Panc1 (cell line): Measurements from ENCODE around the gene RNF121.
"Not testable (repeated sequence)": the region's sequence is repeated elsewhere in the genome, so short reads cannot be mapped to it uniquely, and the experiment has no call there.

Experiments
- CTCF ChIP-seq: fragments of 450-650 bp; IDR thresholded peaks from 2 replicates; pipeline ENCODE4 v1.5.1; 2017; ENCODE audit warnings: mild to moderate bottlenecking
- POLR2AphosphoS5 ChIP-seq: IDR thresholded peaks from 2 replicates; pipeline ENCODE4 v1.6.1; 2012; ENCODE audit warnings: mild to moderate bottlenecking, low read depth, low read length, moderate library complexity
- REST ChIP-seq, 2 experiments: IDR thresholded peaks; 2 replicates each; pipeline ENCODE4 v1.6.1; 2011 to 2012; ENCODE audit warnings: low read depth in 2 of 2, control low read depth in 1 of 2, low read length in 1 of 2, mild to moderate bottlenecking in 1 of 2, moderate library complexity in 1 of 2; ENCODE audit not compliant: insufficient read depth in 1 of 2
- SIN3A ChIP-seq: IDR thresholded peaks from 2 replicates; pipeline ENCODE4 v1.6.1; 2012; ENCODE audit warnings: low read depth, mild to moderate bottlenecking, low read length, moderate library complexity, borderline replicate concordance; ENCODE audit not compliant: insufficient read depth

- not testable (repeated sequence) for TF ChIP-seq CTCF; POLR2AphosphoS5; SIN3A; REST (IDR thresholded peaks at IDR 0.05; ENCODE audit: insufficient read depth in 1 of 2, low read depth in 2 of 2, low read length in 1 of 2)
These were observed 16.9 kb upstream of the RNF121 start for GRCh38 chr11:71911986-71912340.
